Endothelial cell of umbilical vein (primary cell): ENCODE results near the gene ENOX2. TPM values are rescaled to one million over a fixed set of nuclear protein-coding genes. Genes with fewer than 3 reads are reported as not detected.

ENCODE experiments used
- BruUV-seq: library from RNA; stranded (reverse); fragments of 400-500 nt; replicated peaks from 2 replicates; lab custom pipeline; 2021; lab: Mats Ljungman, UMichigan
- CTCF ChIA-PET: fragments of 300-600, 350-600 bp; sonication (Branson Sonifier 250); formaldehyde crosslinking; loops from one replicate; lab custom pipeline; 2021; ENCODE audit warnings: antibody characterized with exemption, inconsistent platforms; lab: Charles Lee
- POLR2A ChIA-PET: fragments of 300-600, 350-600 bp; sonication (Branson Sonifier 250); formaldehyde crosslinking; loops from one replicate; lab custom pipeline; 2021; ENCODE audit warnings: antibody characterized with exemption, inconsistent platforms; lab: Charles Lee
- DNase-seq: peaks from one replicate; pipeline ENCODE4 v3.0.0-alpha.2; 2011; ENCODE audit warnings: low read depth, low spot score
- FAIRE-seq: peaks from 2 replicates; lab custom pipeline; 2011; peaks lifted over from hg19 to GRCh38; lab: Jason Lieb, UNC
- H2AFZ ChIP-seq: 2 replicates; pipeline ENCODE4 v1.6.0; 2012; ENCODE audit warnings: low read depth, low read length, control low read depth, inconsistent platforms
- H3K27ac ChIP-seq: 2 replicates; pipeline ENCODE4 v1.5.1; 2011; ENCODE audit warnings: low read depth, mild to moderate bottlenecking, control low read depth, low read length, moderate library complexity; ENCODE audit not compliant: insufficient read depth
- H3K27me3 ChIP-seq, 2 experiments: 2 replicates each; pipeline versions ENCODE4 v1.6.0 to v1.6.1; 2011; ENCODE audit warnings: low read length in 2 of 2, mixed read lengths in 1 of 2; ENCODE audit not compliant: control insufficient read depth in 2 of 2, insufficient read depth in 2 of 2
- H3K36me3 ChIP-seq, 2 experiments: 2 replicates in 1 of 2; 3 replicates in 1 of 2; pipeline ENCODE4 v1.5.1; 2011; ENCODE audit warnings: low read length in 2 of 2, mild to moderate bottlenecking in 1 of 2, moderate library complexity in 1 of 2; ENCODE audit not compliant: control insufficient read depth in 2 of 2, insufficient read depth in 2 of 2; ENCODE audit errors: extremely low read depth in 1 of 2
- H3K4me1 ChIP-seq: 3 replicates; pipeline ENCODE4 v1.5.1; 2011; ENCODE audit warnings: mild to moderate bottlenecking, low read length; ENCODE audit not compliant: control insufficient read depth, insufficient read depth; ENCODE audit errors: extremely low read depth
- H3K4me2 ChIP-seq: 2 replicates; pipeline ENCODE4 v1.6.1; 2011; ENCODE audit warnings: low read length, control low read depth, mixed read lengths; ENCODE audit not compliant: insufficient read depth
- H3K4me3 ChIP-seq, 3 experiments: fragments of 200-600 bp in 1 of 3; sonication (generic), shearing (Covaris generic) in 1 of 3; replicated peaks in 1 of 3; 2 replicates each; pipeline ENCODE4 v1.5.1; 2011 to 2016; ENCODE audit warnings: control low read depth in 3 of 3, low read length in 3 of 3, mild to moderate bottlenecking in 2 of 3, inconsistent platforms in 1 of 3, low read depth in 1 of 3, moderate library complexity in 1 of 3; ENCODE audit not compliant: insufficient read depth in 1 of 3
- H3K79me2 ChIP-seq: 2 replicates; pipeline ENCODE4 v1.6.0; 2012; ENCODE audit warnings: low read length, inconsistent platforms; ENCODE audit not compliant: control insufficient read depth, insufficient read depth
- H3K9ac ChIP-seq: replicated peaks from 2 replicates; pipeline ENCODE3; 2011; ENCODE audit warnings: low read length, control low read depth; ENCODE audit not compliant: insufficient read depth; ENCODE audit errors: extremely low read depth
- H3K9me1 ChIP-seq: replicated peaks from 3 replicates; pipeline ENCODE4 v1.6.0; 2011; ENCODE audit warnings: mild to moderate bottlenecking, low read length; ENCODE audit not compliant: control insufficient read depth, insufficient read depth; ENCODE audit errors: extremely low read depth
- H3K9me3 ChIP-seq: replicated peaks from 2 replicates; pipeline ENCODE4 v1.5.1; 2012; ENCODE audit warnings: low read length, inconsistent platforms; ENCODE audit not compliant: control insufficient read depth, insufficient read depth
- H4K20me1 ChIP-seq: replicated peaks from 2 replicates; pipeline ENCODE3; 2011; ENCODE audit warnings: mild to moderate bottlenecking, low read length; ENCODE audit not compliant: control insufficient read depth, insufficient read depth; ENCODE audit errors: extremely low read depth
- CTCF ChIP-seq, 2 donors: IDR thresholded peaks; 1 replicate in 1 of 2; 2 replicates in 1 of 2; pipeline ENCODE4 v1.5.1; 2011; ENCODE audit warnings: low read length in 2 of 2, mild to moderate bottlenecking in 2 of 2, moderate library complexity in 2 of 2, control low read depth in 1 of 2, inconsistent platforms in 1 of 2, low read depth in 1 of 2; ENCODE audit not compliant: insufficient read depth in 1 of 2; ENCODE audit errors: extremely low read depth in 1 of 2
- EZH2 ChIP-seq: IDR thresholded peaks from 2 replicates; pipeline ENCODE4 v1.6.1; 2012; ENCODE audit warnings: borderline replicate concordance, low read depth, mild to moderate bottlenecking, moderate library complexity, low read length, inconsistent platforms; ENCODE audit not compliant: severe bottlenecking
- FOS ChIP-seq: IDR thresholded peaks from 2 replicates; pipeline ENCODE4 v1.6.1; 2011; ENCODE audit warnings: mild to moderate bottlenecking, low read length, moderate library complexity, borderline replicate concordance; ENCODE audit not compliant: insufficient read depth
- GATA2 ChIP-seq: IDR thresholded peaks from 2 replicates; pipeline ENCODE4 v1.7.0; 2011; ENCODE audit warnings: low read depth, mild to moderate bottlenecking, moderate library complexity, mixed read lengths, low read length; ENCODE audit not compliant: insufficient read length, insufficient read depth
- JUN ChIP-seq: IDR thresholded peaks from 2 replicates; pipeline ENCODE4 v1.6.1; 2011; ENCODE audit warnings: borderline replicate concordance, low read depth; ENCODE audit not compliant: insufficient read length, insufficient read depth
- MAX ChIP-seq: IDR thresholded peaks from 2 replicates; pipeline ENCODE4 v1.6.1; 2011; ENCODE audit not compliant: insufficient read depth, insufficient read length
- MYC ChIP-seq: IDR thresholded peaks from one replicate; pipeline ENCODE4 v1.6.1; 2011; ENCODE audit warnings: mild to moderate bottlenecking, low read depth, low read length
- POLR2A ChIP-seq: IDR thresholded peaks from 2 replicates; pipeline ENCODE4 v1.6.1; 2012; ENCODE audit warnings: low read depth, mild to moderate bottlenecking, control low read depth, low read length
- POLR2AphosphoS5 ChIP-seq: IDR thresholded peaks from 2 replicates; pipeline ENCODE4 v1.6.1; 2012; ENCODE audit warnings: low read depth, mild to moderate bottlenecking, control low read depth, low read length, moderate library complexity; ENCODE audit not compliant: insufficient read depth
- dilution Hi-C: fragments of 300-500 bp; cut with MboI; formaldehyde crosslinking; loops from one replicate; pipeline ENCODE4 v1.15.0; 2019; ENCODE audit warnings: low sequenced_read_pairs; ENCODE audit not compliant: extremely low pct_ligation_motif_present
- intact Hi-C: fragments of 100-400 bp; cut with micrococcal nuclease; formaldehyde crosslinking; loops from one replicate; pipeline ENCODE4 v1.10.0; 2022
- polyA plus RNA-seq, 4 experiments: library from polyadenylated mRNA; depleted of rRNA in 3 of 4; stranded (reverse) in 3 of 4; unstranded in 1 of 4; fragments of >200 nt; gene quantifications; 2 replicates each; pipeline versions ENCODE4 v1.2.1 to v1.2.3, GENCODE V29; 2011 to 2012; ENCODE audit warnings: missing spikeins in 1 of 4
- total RNA-seq: library from RNA; stranded (reverse); gene quantifications from 2 replicates; pipeline ENCODE4 v1.2.3, GENCODE V29; 2021

ENOX2 gene
- total and polyA plus RNA-seq, 2 donors (not counting 3 experiments of a cell fraction or from before 2014, with no cell fraction given), result 5.5 to 13.1 TPM

DNA sequence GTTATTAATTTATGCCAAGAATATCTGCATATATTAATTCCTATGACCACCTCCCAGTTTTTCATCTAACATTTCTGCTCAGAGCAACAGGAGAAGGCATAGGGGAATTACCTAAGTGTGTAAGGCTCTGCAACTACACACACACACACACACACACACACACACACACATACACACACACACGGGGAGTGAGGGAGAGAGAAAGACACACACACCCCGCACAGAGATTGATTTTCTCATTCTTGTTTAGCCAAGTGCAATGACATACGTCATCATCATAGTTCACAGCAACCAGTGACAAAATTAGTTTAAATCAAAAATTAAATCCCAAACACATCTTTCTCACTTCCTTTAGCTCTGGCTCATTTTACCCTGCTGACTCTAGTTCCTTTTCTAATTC, 298.1 kb downstream of the ENOX2 start:
- Histone ChIP-seq H3K4me2 (no peak overlapping the region), H2AFZ (no peak overlapping the region), H4K20me1 (no peaks in the 10 kb centered on the region), H3K36me3 (no peaks in the 10 kb centered on the region), H3K9ac (no peak overlapping the region), H3K9me1 (no peaks in the 10 kb centered on the region), H3K4me3 (no peak overlapping the region), H3K4me1 (no peaks in the 10 kb centered on the region), H3K27me3 (no peaks in the 10 kb centered on the region), H3K79me2 (no peaks in the 10 kb centered on the region), H3K9me3 (no peaks in the 10 kb centered on the region), H3K27ac (no peak overlapping the region)
- no peak for FAIRE-seq
- DNase-seq, result no peak
- TF ChIP-seq JUN (no peak), GATA2 (no peak), FOS (no peak), POLR2A (no peak), EZH2 (no peak), MAX (no peak), CTCF (IDR thresholded peaks at IDR 0.05; ENCODE audit: extremely low read depth in 1 of 2, insufficient read depth in 1 of 2, low read depth in 1 of 2, low read length in 2 of 2) (no peak), MYC (no peak), POLR2AphosphoS5 (no peak)
- ChIA-PET CTCF (no interaction called here), POLR2A (no interaction called here)
- BruUV-seq, result no TSS peak
- dilution Hi-C loops, result no loop called here
- intact Hi-C loops, result no loop called here
